GM18867 (cell line): ENCODE data around the gene ASXL1.

ENCODE experiments used
- ATAC-seq: cut with Tn5 transposase; IDR thresholded peaks from one replicate; pipeline ENCODE4 v1.9.1; 2021; ENCODE audit warnings: mild to moderate bottlenecking, moderate library complexity; ENCODE audit not compliant: unreplicated experiment

ASXL1 gene

GRCh38 chr20:32476684-32477593 is 118.8 kb downstream of the ASXL1 start:
- no peak for ATAC-seq

DNA sequence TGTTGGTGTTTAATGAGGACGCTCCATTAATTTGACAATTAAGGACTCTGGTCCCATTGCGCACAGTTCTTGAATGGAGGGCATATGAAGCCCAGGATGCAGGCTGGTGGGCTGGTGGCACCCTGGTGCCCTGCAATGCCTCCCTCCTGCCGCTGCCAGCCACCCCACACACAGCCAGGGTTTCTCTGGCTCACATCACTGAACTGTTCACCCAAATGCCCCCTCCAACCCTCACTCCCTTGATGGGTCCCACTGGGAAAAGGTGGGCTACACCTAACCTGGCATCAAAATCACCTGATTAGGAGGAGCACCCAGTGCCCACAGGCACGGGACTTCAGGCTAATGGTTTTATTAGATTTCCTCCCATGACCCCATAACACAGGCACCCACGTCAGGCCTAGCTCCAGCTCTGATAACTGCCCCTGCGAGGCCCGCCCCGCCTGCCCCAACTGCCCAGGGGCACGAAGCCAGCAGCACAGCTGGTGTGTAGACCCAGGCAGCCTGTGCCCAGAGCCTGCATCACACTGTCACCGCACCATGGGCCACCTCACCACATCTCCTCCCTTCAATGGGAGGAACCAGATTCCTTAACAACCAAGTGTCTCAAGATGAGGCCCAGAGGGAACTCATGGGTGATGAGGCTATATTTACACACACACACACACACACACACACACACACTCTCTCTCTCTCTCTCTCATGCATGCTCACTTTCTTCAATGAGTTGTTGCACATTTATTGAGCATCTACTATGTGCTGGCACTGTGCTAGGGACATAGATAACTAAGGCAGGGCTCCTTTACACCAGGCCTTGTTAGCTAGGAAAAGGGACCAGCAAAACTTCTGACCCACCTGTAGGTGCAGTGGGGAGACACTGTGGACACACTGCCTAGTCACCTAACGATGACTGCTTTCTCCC is 119.7 kb downstream of the ASXL1 start:
- no peak for ATAC-seq

- no peak for ATAC-seq
Observed at GRCh38 chr20:32478576-32478975, 120.4 kb downstream of the ASXL1 start.

- no peak for ATAC-seq
Observed at GRCh38 chr20:32479012-32479411, 120.9 kb downstream of the ASXL1 start.

DNA sequence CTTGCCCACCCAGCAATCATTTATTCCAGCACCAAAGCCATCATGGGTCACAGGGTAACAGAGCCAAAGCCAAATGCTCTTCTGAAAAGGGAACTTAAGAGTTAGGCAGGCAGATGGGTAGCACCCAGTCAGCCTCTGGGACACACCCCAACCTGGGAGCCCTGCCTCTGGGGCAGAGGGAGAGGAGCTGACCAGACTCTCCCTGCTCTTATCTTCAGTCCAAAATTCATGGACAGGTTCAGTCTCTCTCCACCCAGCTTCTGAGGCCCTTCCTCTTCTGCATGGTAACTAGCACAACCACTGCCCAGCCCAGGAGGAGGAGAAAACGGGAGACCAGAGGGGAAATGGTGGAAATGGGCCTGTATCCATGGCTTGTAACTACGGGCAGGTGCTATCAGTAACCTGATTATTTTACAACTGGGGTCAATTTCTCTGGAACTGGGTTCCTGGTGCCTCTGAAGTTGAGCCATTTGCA is 121.6 kb downstream of the ASXL1 start:
- no peak for ATAC-seq

DNA sequence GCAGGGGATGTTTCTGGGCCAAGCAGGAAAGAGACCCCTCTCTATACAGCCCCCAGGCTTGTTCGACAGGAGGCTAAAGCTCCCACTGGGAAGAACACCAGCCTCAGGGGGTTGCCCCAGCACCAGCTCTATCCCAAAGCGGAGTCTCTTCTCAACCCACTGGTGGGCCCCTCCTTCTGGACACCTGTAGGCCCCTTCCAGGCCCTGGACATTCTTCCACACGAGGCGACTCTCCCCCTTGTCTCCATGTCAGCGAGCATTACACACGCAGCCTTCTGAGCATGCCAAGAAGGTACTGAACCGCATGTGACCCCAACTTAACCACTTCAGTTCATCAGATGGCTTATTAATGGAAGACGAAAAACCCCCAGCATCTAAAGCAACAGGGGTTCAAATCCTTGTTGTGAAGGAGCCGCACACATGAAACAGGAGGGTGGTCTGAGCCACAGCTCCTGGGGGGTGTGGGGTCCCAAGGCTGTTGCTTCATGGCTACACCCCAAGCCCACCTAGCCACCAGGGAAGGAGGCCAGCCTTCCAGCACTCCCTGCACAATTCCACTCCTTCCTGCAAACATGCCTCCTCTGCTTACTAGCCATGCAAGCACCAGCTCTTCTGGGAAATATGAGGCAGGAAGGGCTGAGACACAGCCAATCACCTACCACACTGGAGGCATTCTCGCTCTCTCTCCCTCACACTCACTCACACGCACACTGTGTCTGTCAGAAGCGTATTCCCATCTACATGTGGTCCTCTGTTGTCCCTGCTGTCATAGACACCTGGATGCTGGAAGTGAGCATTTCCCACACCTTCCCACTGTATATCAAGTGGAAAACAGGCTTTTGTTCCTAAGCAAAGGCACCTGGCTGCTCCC is 122.5 kb downstream of the ASXL1 start:
- no peak for ATAC-seq

DNA sequence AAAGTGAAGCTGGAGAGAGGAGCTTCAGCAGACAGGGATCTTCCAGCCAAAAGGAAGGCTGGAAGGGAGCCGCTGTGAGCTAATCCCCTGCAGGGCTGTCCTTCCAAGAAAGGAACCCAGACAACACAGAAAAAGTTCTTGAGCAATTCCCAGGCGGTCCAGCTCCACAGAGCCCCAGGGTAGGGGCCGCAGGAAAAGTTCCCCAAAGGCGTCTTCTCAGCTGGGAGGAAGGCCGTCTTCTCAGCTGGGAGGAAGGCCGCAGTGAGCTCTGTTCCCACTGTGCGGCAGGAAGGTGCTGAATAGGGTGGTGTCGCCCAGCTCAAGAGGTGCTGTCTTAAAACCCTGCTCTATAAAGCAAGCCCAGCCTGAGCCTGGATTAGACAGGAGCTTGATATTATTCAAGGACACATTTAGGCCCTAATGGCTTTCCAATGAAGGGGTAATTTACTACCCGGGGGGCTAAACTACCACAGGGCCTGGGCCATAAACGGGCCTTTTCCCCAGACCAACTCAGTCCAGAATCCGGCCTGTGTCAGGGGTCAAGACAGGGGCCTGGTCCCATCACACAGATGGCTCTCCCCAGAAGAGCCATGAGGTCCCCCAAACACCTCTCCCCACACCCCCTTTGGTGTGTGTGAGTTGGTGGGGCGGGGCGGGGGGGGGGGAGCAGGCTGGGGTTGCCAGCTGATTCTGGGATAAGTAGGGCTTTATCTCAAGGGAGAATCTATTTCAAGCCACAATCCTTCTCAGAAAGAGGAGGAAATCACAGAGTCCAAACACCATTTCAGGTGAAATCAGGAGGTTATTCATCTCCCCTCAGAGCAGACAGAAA is 123.4 kb downstream of the ASXL1 start:
- ATAC-seq, result no peak

DNA sequence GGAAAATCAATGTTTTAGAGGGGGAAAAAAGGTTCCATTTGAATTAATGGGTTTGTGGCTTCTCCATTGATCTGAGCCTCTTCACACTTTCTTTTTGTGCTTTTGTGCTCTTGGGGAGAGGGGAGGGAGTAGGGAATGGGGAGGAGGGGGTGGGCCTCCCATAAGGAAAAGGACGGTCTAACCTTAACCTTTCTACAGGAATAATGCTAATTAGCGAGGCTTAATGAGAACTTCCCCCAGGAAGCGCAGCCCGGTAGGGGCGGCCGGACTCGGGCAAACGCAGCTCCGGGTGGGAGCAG is 124.0 kb downstream of the ASXL1 start:
- no peak for ATAC-seq

- ATAC-seq, result no peak
Observed at GRCh38 chr20:32482442-32483261, 124.5 kb downstream of the ASXL1 start.

GRCh38 chr20:32483351-32484224 is 125.5 kb downstream of the ASXL1 start:
- no peak for ATAC-seq

- no peak for ATAC-seq
Observed at GRCh38 chr20:32484225-32484957, 126.3 kb downstream of the ASXL1 start.

DNA sequence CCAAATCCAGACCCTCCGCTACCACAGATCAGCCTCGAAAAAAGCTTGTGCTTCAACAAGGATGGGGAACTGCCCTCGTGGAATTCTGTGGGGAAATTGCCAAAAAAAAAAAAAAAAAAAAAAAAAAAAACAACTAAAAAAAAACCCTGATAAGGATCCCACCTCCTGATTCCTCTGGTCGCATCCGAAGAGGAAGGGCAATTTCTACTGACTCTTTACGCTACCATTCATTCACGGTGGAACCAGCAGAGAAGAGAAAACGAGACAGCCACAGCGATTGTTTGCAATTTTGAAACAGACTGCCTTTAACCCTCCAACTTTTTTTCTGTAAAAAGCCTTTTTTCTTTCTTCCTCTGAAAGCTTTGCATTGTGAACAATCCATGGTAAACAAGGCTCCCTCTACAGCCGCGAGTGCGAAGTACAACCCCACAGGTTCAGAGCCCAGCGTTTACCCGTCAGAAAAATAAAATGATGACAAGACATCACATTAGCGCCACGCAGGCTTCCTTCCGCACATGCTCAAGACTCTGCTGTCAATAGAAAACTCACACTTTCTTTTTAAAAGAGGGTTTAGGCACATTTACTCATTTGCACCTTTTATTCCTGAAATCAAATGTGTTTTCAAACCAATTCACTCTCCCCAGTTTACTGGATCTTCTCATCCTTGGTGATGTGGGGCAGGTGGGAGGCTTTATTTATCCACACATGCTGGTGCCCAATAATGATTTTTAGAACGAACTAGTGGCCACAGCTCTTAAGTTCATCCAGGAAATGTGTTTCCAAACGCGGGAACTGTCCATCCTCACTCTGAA is 127.0 kb downstream of the ASXL1 start:
- peak; percentile 75 for ATAC-seq

DNA sequence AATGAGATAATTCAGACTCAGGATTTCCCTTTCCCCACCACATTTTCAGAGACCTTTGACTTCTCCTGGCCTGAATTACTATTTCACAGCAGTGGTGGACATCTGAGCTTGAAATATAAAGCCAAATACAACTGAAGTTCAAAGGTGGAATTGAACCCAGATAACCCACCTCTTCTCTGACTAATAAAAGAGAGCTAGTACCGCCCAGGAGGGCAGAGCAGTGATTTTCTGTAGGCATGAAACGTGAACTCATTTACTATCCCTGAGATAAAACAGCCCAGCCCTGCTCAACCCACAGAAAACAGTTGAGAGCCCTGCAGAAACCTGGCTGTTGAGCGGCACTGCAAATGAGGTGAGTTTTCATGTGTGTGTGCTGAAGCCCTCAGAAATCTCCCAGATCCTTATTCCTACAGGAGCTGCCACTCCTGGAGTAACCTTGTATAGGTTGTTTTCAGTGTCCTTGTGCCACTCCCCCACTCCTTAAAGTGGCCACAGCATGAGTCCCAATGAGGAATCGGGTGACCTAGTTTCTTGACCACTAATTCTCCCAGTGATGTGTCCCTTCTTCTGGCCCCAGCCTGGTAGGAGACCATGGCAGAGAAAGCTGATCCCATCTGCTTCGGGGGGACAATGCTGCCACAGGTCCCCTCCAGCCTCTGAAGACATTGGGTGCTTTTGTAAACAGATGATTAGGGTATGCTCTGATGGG is 127.8 kb downstream of the ASXL1 start:
- no peak for ATAC-seq

DNA sequence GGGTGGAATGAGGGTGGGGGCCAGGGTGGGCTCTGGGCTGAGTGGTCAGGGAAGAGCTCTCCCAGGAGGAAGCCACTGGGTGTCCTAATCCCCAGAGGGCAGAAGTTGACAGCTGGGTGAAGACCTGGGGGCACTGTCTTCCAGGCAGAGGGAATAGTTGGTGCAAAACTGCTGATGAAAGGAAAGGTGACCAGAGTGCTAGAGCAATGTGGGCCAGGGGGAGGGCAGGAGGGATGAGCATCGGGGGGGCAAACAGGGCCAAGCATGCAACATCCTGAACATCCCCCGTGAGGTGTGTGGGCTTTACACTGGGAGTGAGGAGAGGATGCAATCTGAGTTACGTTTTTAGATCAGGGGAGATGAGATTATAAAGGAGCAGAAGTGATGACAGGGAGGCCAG is 129.2 kb downstream of the ASXL1 start:
- no peak for ATAC-seq

- no peak for ATAC-seq
Observed at GRCh38 chr20:32488066-32488838, 130.1 kb downstream of the ASXL1 start.
